OCI-LY7 (cell line): ENCODE measurements around the gene MTM1. TPM values are rescaled to one million over a fixed set of nuclear protein-coding genes. Genes with fewer than 3 reads are reported as not detected.

Experiments
- BruUV-seq: library from RNA; stranded (reverse); fragments of 400-500 nt; replicated peaks from 2 replicates; lab custom pipeline; 2021; lab: Mats Ljungman, UMichigan
- CTCF ChIA-PET: fragments of 300-600 bp; sonication (Branson Sonifier 250); formaldehyde crosslinking; loops from one replicate; lab custom pipeline; 2022; ENCODE audit warnings: antibody characterized with exemption; ENCODE audit not compliant: unreplicated experiment; lab: Charles Lee
- POLR2A ChIA-PET: fragments of 300-600 bp; sonication (Branson Sonifier 250); formaldehyde crosslinking; loops from one replicate; lab custom pipeline; 2022; ENCODE audit warnings: antibody characterized with exemption; lab: Charles Lee
- DNase-seq: peaks from one replicate; pipeline ENCODE4 v3.0.0-alpha.2; 2015; ENCODE audit warnings: low spot score
- H2AFZ ChIP-seq: fragments of 200-600 bp; sonication (generic), shearing (Covaris generic); 2 replicates; pipeline ENCODE4 v1.6.1; 2014; ENCODE audit warnings: mild to moderate bottlenecking, antibody characterized with exemption, low read length, moderate library complexity
- H3K27ac ChIP-seq: fragments of 200-600 bp; sonication (generic); 2 replicates; pipeline ENCODE4 v1.5.1; 2014; ENCODE audit warnings: mixed run types, low read depth, mild to moderate bottlenecking, moderate library complexity, low read length, inconsistent platforms; ENCODE audit not compliant: poor library complexity, severe bottlenecking
- H3K36me3 ChIP-seq: fragments of 200-600 bp; sonication (generic); 2 replicates; pipeline ENCODE4 v1.6.1; 2014; ENCODE audit warnings: mild to moderate bottlenecking, antibody characterized with exemption, low read length, moderate library complexity, mixed read lengths; ENCODE audit not compliant: insufficient read depth
- H3K4me1 ChIP-seq: fragments of 200-600 bp; sonication (generic); 2 replicates; pipeline ENCODE4 v1.5.1; 2014; ENCODE audit warnings: mild to moderate bottlenecking, low read length; ENCODE audit not compliant: insufficient read depth, poor library complexity, severe bottlenecking
- H3K4me2 ChIP-seq: fragments of 200-600 bp; sonication (generic); 2 replicates; pipeline ENCODE4 v1.6.1; 2014; ENCODE audit warnings: mild to moderate bottlenecking, low read length
- H3K4me3 ChIP-seq: fragments of 200-600 bp; sonication (generic); 2 replicates; pipeline ENCODE4 v1.5.1; 2014; ENCODE audit warnings: mild to moderate bottlenecking, low read depth, low read length; ENCODE audit not compliant: poor library complexity, severe bottlenecking
- H3K79me2 ChIP-seq: fragments of 200-600 bp; sonication (generic); 2 replicates; pipeline ENCODE4 v1.6.1; 2016; ENCODE audit warnings: low read depth, mild to moderate bottlenecking, low read length, moderate library complexity, mixed read lengths; ENCODE audit not compliant: insufficient read depth
- H3K9me2 ChIP-seq: fragments of 200-600 bp; sonication (generic); 2 replicates; pipeline ENCODE4 v1.6.1; 2016; ENCODE audit warnings: mild to moderate bottlenecking, low read length, mixed read lengths; ENCODE audit not compliant: insufficient read depth
- H3K9me3 ChIP-seq: fragments of 200-600 bp; sonication (generic); 2 replicates; pipeline ENCODE4 v1.6.1; 2014; ENCODE audit warnings: mild to moderate bottlenecking, mixed run types, low read length, mixed read lengths
- H4K20me1 ChIP-seq: fragments of 200-600 bp; sonication (generic); 2 replicates; pipeline ENCODE4 v1.6.1; 2014; ENCODE audit warnings: mild to moderate bottlenecking, antibody characterized with exemption, low read length, moderate library complexity, mixed read lengths; ENCODE audit not compliant: insufficient read depth
- CTCF ChIP-seq: fragments of 200-600 bp; sonication (generic); conservative IDR thresholded peaks from 2 replicates; pipeline ENCODE4 v1.5.1; 2014; ENCODE audit warnings: mild to moderate bottlenecking, antibody characterized with exemption, low read length, moderate library complexity, mixed read lengths
- EZH2phosphoT487 ChIP-seq: fragments of 200-600 bp; sonication (generic); IDR thresholded peaks from 2 replicates; pipeline ENCODE4 v1.6.1; 2018; ENCODE audit warnings: low read depth, borderline replicate concordance, mild to moderate bottlenecking, mixed run types, antibody characterized with exemption, low read length, moderate library complexity, mixed read lengths
- intact Hi-C: fragments of 100-400 bp; cut with micrococcal nuclease; formaldehyde crosslinking; loops from one replicate; pipeline ENCODE4 v1.10.0; 2022; ENCODE audit not compliant: unreplicated experiment
- total RNA-seq, 2 experiments: library from RNA; depleted of rRNA in 1 of 2; stranded (reverse); fragments of >200 nt in 1 of 2; shearing (Covaris generic) in 1 of 2; gene quantifications; 2 replicates each; pipeline ENCODE4 v1.2.3, GENCODE V29; 2014 to 2022

MTM1 gene
- total RNA-seq, 2 experiments from 2014 or later: 6.0 to 19.7 TPM

- Histone ChIP-seq H2AFZ (no peak overlapping the region), H3K4me2 (peak overlapping the region; percentile 20; the same call in 1 of the 2 replicates), H3K27ac (no peak overlapping the region), H3K9me2 (no peaks in the 10 kb centered on the region), H4K20me1 (no peaks in the 10 kb centered on the region), H3K4me1 (peaks cover 31% of the 10 kb centered on the region), H3K79me2 (no peaks in the 10 kb centered on the region), H3K36me3 (peaks cover 14% of the 10 kb centered on the region), H3K4me3 (no peak overlapping the region), H3K9me3 (peaks cover 9% of the 10 kb centered on the region; the same call in 1 of the 2 replicates)
- ChIA-PET POLR2A (interaction anchor here (1.4 kb wide), 2 partner anchors 10 to 31 kb away, joined by 3 to 7 read pairs; no protein-coding TSS in a partner anchor), CTCF (no interaction called here)
- no peak for DNase-seq
- no TSS peak for BruUV-seq
- no peak for TF ChIP-seq CTCF
- TF ChIP-seq EZH2phosphoT487: no peak
- intact Hi-C loops: no loop called here
Measured at GRCh38 chrX:150688911-150689451, 120.6 kb downstream of the MTM1 start.

GRCh38 chrX:150690126-150690525 is 121.7 kb downstream of the MTM1 start:
- Histone ChIP-seq H3K9me2 (no peaks in the 10 kb centered on the region), H2AFZ (no peak overlapping the region), H3K27ac (no peak overlapping the region), H3K4me1 (peaks cover 40% of the 10 kb centered on the region), H3K4me2 (no peak overlapping the region), H4K20me1 (no peaks in the 10 kb centered on the region), H3K9me3 (peaks cover 9% of the 10 kb centered on the region; the same call in 1 of the 2 replicates), H3K4me3 (no peak overlapping the region), H3K36me3 (peaks cover 14% of the 10 kb centered on the region), H3K79me2 (peaks cover 9% of the 10 kb centered on the region; the same call in 1 of the 2 replicates)
- CTCF ChIA-PET: interaction anchor here (0.6 to 1.1 kb wide), 2 partner anchors 13 to 28 kb away, joined by 3 read pairs; no protein-coding TSS in a partner anchor
- TF ChIP-seq EZH2phosphoT487 (no peak), CTCF (no peak)
- no TSS peak for BruUV-seq
- DNase-seq: no peak
- intact Hi-C loops: loop anchor here (5.0 kb wide), 1 partner anchor 292 kb away; the partner anchor contains the start of gene HMGB3
- POLR2A ChIA-PET: interaction anchor here (0.6 to 1.5 kb wide), 4 partner anchors 9 to 1871 kb away, joined by 3 to 4 read pairs (median 4); no protein-coding TSS in a partner anchor
